ENCODE results near the gene ELMOD1. TPM values are rescaled to one million over a fixed set of nuclear protein-coding genes. Genes with fewer than 3 reads are reported as not detected.

Gene ELMOD1
- total and polyA plus RNA-seq, 10 of the 15 experiments (the other 5 are each of a cell fraction or from before 2014, with no cell fraction given) = not detected

DNA sequence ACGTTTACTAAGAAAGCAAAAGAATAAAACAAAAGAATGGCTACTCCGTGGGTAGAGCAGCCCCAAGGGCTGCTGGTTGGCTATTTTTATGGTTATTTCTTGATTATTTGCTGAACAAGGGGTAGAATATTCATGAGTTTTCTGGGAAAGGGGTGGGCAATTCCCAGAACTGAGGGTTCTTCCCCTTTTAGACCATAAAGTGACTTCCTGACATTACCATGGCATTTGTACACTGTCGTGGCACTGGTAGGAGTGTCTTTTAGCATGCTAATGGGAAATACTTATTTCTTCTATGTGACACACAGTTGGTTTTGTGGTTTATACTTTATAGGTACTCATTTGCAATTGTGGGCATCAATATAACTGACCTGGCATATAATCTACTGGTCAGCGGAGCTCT is 64.7 kb downstream of the ELMOD1 start (continued):
- TF ChIP-seq USF1 (IDR thresholded peaks at IDR 0.05; ENCODE audit: borderline replicate concordance, extremely low read length, insufficient read depth, low read depth, low read length) = no peak

- H3K79me2 ChIP-seq (ENCODE audit: control insufficient read depth, insufficient read depth, low read length) = no peaks in the 10 kb centered on the region
- H3K9ac ChIP-seq (ENCODE audit: control insufficient read depth, insufficient read depth, low read length) = no peak overlapping the region
- intact Hi-C loops (cut with micrococcal nuclease; ENCODE audit: unreplicated experiment) (no loop called here), in situ Hi-C loops (cut with MboI) (no loop called here)
- peaks cover 0 to 2% of the 10 kb centered on the region in 2 experiments; a peak in 2 of 4 replicates for H3K27me3 ChIP-seq (replicated peaks in 1 of 2; ENCODE audit: control insufficient read depth in 2 of 2, insufficient read depth in 2 of 2, low read length in 1 of 2)
- ChIA-PET RAD21 (ENCODE audit: unreplicated experiment) (no interaction called here), POLR2A (no interaction called here), CTCF (interaction anchor here (2.2 kb wide), 1 partner anchor 30 kb away, joined by 7 read pairs; no protein-coding TSS in a partner anchor), SMC1A (ENCODE audit: uncharacterized antibody, unreplicated experiment) (no interaction called here)
- no peaks in the 10 kb centered on the region for H3K9me3 ChIP-seq (replicated peaks; ENCODE audit: control insufficient read depth, insufficient read depth, low read length)
- no TSS peak for BruUV-seq (replicated peaks)
- H3K4me2 ChIP-seq (ENCODE audit: control insufficient read depth, insufficient read depth) = no peak overlapping the region
- TF ChIP-seq HCFC1 (IDR thresholded peaks at IDR 0.05; ENCODE audit: low read length) = no peak
- no peak for TF ChIP-seq NFIC (IDR thresholded peaks at IDR 0.05; ENCODE audit: low read depth, low read length)
- no peak for TF ChIP-seq YY1 (IDR thresholded peaks at IDR 0.05; ENCODE audit: low read depth, low read length)
- TF ChIP-seq WRNIP1 (IDR thresholded peaks at IDR 0.05; ENCODE audit: borderline replicate concordance, low read depth, low read length) = no peak
- TF ChIP-seq NFXL1 (IDR thresholded peaks at IDR 0.05; ENCODE audit: borderline replicate concordance) = no peak
- no peak for TF ChIP-seq SIX5 (IDR thresholded peaks at IDR 0.05; ENCODE audit: low read depth, low read length, severe bottlenecking)
- no peak for TF ChIP-seq SP1 (IDR thresholded peaks at IDR 0.05; ENCODE audit: low read depth, low read length)
- no peak for TF ChIP-seq MEF2B (IDR thresholded peaks at IDR 0.05; ENCODE audit: partially characterized antibody, poor library complexity, severe bottlenecking)
- TF ChIP-seq BCL11A (IDR thresholded peaks at IDR 0.05; ENCODE audit: low read depth, low read length) = no peak
- TF ChIP-seq RB1 (IDR thresholded peaks at IDR 0.05; ENCODE audit: borderline replicate concordance) = no peak
- TF ChIP-seq, protein P1, sequence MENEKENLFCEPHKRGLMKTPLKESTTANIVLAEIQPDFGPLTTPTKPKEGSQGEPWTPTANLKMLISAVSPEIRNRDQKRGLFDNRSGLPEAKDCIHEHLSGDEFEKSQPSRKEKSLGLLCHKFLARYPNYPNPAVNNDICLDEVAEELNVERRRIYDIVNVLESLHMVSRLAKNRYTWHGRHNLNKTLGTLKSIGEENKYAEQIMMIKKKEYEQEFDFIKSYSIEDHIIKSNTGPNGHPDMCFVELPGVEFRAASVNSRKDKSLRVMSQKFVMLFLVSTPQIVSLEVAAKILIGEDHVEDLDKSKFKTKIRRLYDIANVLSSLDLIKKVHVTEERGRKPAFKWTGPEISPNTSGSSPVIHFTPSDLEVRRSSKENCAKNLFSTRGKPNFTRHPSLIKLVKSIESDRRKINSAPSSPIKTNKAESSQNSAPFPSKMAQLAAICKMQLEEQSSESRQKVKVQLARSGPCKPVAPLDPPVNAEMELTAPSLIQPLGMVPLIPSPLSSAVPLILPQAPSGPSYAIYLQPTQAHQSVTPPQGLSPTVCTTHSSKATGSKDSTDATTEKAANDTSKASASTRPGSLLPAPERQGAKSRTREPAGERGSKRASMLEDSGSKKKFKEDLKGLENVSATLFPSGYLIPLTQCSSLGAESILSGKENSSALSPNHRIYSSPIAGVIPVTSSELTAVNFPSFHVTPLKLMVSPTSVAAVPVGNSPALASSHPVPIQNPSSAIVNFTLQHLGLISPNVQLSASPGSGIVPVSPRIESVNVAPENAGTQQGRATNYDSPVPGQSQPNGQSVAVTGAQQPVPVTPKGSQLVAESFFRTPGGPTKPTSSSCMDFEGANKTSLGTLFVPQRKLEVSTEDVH (IDR thresholded peaks at IDR 0.05; ENCODE audit: low read depth, partially characterized antibody) = no peak
- TF ChIP-seq, protein P2, sequence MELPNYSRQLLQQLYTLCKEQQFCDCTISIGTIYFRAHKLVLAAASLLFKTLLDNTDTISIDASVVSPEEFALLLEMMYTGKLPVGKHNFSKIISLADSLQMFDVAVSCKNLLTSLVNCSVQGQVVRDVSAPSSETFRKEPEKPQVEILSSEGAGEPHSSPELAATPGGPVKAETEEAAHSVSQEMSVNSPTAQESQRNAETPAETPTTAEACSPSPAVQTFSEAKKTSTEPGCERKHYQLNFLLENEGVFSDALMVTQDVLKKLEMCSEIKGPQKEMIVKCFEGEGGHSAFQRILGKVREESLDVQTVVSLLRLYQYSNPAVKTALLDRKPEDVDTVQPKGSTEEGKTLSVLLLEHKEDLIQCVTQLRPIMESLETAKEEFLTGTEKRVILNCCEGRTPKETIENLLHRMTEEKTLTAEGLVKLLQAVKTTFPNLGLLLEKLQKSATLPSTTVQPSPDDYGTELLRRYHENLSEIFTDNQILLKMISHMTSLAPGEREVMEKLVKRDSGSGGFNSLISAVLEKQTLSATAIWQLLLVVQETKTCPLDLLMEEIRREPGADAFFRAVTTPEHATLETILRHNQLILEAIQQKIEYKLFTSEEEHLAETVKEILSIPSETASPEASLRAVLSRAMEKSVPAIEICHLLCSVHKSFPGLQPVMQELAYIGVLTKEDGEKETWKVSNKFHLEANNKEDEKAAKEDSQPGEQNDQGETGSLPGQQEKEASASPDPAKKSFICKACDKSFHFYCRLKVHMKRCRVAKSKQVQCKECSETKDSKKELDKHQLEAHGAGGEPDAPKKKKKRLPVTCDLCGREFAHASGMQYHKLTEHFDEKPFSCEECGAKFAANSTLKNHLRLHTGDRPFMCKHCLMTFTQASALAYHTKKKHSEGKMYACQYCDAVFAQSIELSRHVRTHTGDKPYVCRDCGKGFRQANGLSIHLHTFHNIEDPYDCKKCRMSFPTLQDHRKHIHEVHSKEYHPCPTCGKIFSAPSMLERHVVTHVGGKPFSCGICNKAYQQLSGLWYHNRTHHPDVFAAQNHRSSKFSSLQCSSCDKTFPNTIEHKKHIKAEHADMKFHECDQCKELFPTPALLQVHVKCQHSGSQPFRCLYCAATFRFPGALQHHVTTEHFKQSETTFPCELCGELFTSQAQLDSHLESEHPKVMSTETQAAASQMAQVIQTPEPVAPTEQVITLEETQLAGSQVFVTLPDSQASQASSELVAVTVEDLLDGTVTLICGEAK (IDR thresholded peaks at IDR 0.05; ENCODE audit: borderline replicate concordance) = no peak
- TF ChIP-seq TARDBP (IDR thresholded peaks at IDR 0.05; ENCODE audit: borderline replicate concordance) = no peak
- no peak overlapping the region for H3K27ac ChIP-seq (ENCODE audit: control insufficient read depth, insufficient read depth)
- H4K20me1 ChIP-seq (ENCODE audit: control insufficient read depth, insufficient read depth) = no peaks in the 10 kb centered on the region; the same call in 1 of the 2 replicates
- H3K4me3 ChIP-seq = no peak overlapping the region
- H2AFZ ChIP-seq (ENCODE audit: control insufficient read depth, low read depth, low read length) = no peak overlapping the region
- H3K4me1 ChIP-seq (ENCODE audit: control insufficient read depth, insufficient read depth, low read length) = no peaks in the 10 kb centered on the region
- FAIRE-seq (no peak), DNase-seq (ENCODE audit: low read depth, low spot score) (no peak), ATAC-seq (no peak)
- no peaks in the 10 kb centered on the region for H3K36me3 ChIP-seq (ENCODE audit: control insufficient read depth in 2 of 2, insufficient read depth in 2 of 2, low read length in 1 of 2)
Measured at GRCh38 chr11:107659310-107659709, 68.4 kb downstream of the ELMOD1 start.

All from GM12878 (cell line).